HPDE6-E6E7 (cell line): Measurements from ENCODE around the gene MAX.
"Not testable (repeated sequence)": the region's sequence is repeated elsewhere in the genome, so short reads cannot be mapped to it uniquely, and the experiment has no call there.

Source experiments
- DNase-seq: peaks from one replicate; pipeline ENCODE4 v3.0.0; 2011; ENCODE audit warnings: missing footprints; ENCODE audit errors: extremely low spot score

Gene MAX

DNA sequence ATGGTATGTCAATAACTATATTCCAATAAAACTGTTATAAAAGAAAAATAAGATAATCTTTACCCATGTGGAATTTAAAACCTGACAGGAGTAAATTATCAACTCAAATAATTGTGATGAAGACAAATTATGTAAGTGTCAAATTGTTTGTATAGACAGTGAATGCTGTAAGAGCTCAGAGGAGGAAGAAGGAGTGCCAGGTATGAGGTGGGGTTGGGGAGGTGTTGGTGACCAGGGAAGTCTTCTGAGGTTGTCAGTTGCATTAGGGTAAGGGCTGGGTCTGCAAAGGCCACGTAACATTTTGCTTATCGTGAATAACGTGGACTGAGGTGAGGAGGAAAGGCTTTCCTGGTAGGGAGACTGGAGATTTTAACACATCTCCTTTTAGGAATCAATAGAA, 2.5 kb upstream of the MAX start:
- DNase-seq, result no peak

DNA sequence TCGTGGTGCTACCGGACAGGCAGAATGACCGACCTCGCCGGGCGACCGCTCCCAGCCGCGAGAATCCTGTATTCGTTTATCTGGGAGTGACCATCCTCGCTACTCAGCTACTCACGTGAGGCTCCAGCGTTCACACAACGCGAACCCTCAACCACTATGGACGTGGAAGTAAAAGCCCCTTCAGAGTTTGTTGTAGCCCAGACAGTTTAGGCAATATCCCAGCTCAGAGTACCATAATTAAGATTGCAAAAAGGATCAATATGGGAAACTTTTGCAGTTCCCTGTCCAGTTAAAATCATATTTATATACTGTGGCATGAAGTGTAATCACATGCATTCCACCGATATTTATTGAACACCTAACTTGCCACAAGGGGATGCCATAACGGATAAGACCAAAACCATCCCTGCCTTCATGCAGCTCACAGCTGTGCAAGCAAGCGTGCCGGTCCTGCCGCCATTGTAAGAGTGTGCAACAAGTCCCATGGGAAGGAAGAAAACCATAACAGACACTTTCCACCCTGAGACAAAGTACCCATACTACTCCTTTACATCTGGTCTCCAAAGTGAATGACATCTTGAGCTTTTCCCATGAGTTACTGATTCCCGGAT, 938 bp upstream of the MAX start:
- DNase-seq, result peak; percentile 13

DNA sequence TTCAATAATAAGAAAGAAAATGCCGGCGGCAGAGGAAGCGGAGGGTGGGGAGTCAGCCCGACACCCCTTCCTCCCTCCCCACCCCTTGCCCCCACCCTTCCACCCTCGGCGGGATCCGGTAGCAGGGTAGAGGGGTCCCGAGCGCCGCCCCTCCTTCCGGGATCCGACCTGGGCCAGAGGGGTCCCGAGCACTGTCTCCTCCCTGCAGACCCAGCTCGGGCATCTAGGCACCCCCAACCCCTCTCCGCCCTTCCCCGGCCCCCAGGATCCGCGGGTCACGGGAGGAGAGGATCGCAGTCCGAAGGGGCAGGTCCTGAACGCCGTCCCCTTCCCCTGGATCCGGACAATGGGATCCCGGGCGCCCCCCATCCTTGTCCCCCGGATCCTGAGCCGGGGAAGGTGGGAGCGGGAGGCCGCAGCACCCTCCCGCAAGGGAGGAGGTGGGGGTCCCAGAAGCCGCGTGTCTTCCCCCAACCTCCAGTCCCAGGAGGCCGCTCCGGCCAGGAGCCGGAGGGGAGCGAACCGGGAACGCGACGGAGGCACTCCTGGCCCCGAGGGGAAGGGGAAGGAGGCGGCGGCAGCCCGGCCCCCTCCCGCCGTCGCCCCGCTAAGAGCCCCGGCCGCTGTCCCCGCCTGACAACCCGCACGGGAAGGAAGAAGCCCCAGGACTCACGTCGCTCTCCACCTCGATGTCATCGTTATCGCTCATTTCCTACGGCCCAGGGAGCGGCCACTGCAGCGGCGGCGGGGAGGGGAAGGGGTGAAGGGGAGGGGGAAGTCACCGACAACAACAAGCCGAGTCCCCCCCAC, 481 bp downstream of the MAX start:
- DNase-seq, result peak; percentile 9

DNA sequence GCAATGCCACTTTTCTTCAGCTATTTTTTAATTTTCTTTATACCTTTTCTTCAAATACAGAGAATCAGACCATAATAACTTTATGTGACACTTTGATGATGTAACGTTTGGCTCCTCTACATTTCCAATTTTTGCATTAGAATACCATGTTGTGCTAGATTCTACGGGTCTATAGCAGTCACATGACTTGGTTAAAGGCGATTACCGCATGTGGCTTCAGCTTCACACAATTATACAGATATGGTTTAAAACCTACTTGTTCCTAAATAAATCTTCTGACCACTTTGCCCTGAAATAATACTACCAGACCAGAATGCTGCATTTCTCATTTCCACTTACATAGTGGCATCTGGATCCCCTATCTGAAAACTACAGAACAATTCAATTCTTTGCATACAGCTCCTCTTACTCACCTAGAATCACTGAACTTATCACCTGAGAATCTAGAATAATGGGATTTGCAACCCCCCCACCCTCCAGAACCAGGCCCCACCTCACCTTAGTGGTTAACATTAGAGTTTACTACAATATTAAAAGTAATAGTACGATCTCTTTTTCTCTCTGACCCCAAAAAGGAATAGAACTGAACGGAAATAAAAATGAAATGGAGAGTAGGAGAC, 1.3 kb downstream of the MAX start:
- no peak for DNase-seq

DNA sequence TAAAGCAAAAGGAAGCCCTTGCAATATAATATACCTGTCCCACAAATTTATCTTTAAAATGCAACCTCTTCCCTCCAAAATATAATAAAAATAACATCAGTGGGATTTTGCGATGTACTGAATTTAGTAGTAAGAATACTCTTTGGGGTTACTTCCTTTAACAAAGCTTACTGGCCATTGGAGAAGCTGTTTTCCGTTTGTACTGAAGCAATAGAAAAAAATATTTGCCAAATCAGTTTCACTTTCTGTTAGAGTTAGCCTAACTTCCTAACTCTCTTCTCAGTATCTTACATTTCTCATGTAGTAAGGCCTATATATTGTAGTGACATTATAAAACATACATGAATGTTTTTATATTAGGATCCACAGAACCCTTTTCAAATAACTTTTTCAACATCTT, 3.7 kb downstream of the MAX start:
- DNase-seq, result no peak

DNA sequence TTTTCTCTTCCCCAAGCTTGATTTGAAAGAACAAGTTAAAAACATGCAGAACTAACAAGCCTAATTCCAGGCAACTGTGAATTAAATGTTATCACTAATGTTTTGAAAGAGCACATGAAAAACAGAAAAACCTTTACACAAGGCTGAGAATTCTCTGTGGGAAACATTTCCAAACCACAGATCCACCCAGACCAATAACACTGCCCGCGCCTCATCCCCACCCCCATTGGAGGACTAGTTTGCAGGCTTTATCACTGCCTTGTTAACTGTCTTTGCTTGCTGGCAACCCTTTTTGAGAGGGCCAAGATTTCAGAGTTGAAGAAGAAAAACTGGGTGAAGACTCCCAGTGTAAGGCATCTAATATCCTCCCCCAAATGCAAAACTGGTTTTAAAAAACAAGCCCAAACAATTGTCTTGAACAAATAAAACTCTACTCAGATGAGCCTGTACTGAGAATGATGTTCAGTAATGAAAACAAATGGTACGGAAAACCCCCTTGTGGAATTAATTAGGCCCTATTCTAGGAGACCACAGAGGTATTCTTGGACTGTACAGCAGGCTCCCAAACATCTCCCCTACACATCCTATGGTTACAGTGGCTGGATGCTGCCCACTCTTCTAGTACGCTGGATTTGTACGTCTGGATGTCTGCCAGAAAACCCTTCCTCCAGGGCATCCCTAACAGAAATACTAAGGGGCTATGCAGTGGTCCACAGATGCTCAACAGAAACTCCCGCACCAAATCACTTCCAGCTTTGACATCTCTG, 5.8 kb downstream of the MAX start:
- DNase-seq, result no peak

DNA sequence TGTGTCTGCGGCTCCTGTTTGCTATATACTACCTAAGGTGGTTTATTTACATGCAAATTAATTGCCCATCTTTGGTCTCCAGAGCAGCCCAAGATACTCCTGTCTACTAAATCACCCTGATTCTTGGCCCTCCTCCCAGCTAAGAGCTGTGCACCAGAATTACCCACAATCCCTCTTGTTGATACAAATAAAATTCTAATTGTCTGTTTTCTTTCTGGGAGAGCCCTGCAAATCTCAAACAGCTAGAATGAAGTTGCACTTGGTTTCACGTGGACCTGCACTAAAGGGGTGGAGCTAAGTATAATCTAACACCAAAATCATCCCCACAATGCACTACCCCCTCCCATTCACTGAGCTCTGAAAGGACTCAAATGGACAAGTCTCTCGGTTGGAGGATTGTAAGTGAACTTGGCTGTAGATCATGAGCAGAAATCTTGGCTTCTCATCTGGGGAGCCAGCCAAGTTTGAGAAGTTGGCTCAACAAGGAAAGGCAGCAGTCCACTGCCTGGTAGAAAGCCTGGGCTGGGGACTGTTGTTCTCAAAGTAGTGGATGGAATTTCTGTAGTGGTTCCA, 6.6 kb downstream of the MAX start:
- no peak for DNase-seq

DNA sequence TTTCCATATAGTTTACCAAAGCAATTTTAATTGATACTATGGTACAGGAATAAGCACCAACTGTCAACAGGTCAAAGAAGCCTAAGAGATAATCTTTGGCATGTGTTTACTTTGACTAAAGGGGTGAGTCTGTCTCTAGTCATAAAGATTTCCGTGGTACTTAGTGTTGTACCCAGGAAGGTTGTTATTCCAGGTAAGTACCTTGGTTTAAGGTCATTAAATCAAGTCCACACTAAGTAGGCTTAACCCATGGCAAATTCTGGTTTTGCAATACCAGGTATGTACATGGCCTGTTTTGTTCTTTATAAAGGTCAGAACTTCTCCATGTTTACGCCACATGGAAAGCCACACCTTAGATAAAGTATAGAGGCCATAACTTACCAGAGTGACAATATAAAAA, 10.0 kb downstream of the MAX start:
- no peak for DNase-seq

DNA sequence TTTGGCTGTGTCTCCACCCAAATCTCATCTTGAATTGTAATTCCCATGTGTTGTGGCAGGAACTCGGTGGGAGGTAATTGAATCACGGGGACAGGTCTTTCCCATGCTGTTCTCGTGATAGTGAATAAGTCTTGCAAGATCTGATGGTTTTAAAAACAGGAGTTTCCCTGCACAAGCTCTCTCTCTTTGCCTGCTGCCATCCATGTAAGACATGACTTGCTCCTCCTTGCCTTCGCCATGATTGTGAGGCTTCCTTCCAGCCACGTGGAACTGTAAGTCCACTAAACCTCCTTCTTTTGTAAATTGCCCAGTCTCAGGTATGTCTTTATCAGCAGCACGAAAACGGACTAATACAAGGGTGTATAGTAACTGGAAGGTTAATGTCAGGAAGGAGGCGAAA, 14.5 kb downstream of the MAX start:
- not testable (repeated sequence) for DNase-seq

DNA sequence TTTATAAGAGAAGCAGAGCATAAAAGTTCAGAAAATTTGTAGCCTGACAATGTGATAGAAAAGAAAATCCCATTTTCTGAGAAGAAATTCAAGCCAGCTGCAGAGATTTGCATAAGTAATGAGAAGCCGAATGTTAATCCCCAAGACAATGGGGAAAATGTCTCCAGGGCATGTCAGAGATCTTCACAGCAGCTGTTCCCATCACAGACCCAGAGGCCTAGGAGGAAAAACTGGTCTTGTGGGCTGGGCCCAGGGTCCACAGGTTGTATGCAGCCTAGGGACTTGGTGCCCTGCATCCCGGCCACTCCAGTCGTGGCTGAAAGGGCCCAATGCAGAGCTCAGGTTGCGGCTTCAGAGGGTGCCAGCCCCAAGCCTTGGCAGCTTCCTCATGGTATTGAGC, 15.6 kb downstream of the MAX start:
- not testable (repeated sequence) for DNase-seq

DNA sequence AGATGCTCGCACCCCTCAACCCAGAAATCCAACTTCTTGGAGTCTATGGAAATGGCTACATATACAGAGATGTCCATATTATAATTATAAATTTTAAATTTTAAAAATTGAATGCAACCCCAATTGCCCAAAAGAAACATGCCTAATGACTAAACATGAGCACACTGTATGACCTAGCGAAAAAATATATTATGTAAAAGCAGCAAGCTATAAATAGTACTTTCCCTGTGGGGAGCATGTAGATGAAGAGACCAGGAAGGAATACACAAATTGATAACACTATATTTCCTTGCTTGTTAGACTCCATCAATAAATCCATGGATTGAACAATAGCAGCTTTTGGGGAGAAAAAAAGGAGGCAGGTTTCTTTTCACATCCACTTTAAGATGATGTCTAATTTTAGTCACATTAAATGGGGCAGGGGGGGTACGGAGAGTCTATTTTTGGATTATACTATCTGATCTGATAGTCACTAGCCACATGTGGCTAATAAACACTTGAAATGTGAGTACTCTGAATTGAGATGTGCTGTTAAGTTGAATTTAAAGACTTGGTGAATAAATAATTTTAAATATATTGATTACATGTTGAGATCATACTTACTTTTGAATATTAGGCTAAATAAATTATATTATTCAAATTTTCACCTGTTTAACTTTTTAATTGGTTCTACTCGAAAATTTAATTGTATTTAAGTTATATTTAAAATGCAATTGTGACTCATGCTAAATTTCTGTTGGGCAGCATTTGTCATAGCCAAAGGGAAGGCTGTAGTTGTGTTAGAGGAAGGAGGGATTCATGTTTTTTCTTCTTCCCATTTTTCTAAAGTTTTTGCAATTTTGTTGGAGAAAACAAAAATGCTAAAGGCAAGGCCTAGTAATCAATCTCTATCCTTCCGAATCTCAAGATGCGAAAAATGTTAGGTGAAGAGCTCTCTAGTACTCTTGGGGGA, 17.5 kb downstream of the MAX start:
- DNase-seq, result no peak

DNA sequence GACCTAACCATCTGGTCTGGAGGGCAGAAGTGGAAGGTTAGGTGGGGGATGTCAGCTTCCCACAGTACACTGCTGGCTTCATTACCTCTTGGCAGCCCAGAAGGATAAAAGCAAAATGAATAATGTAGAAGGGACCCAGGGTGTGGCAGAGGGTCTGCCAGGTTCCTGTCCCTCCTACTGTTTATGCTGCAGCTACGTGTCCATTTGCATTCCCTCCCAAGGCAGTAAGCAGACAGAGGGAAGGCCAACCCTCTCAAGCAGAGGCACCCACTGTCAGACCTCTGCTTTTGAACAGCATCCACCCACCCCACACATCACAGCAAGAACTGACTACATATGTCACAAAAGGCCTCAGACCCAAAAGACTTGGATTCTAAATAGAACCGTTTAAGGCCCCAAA, 19.4 kb downstream of the MAX start:
- DNase-seq, result no peak

DNA sequence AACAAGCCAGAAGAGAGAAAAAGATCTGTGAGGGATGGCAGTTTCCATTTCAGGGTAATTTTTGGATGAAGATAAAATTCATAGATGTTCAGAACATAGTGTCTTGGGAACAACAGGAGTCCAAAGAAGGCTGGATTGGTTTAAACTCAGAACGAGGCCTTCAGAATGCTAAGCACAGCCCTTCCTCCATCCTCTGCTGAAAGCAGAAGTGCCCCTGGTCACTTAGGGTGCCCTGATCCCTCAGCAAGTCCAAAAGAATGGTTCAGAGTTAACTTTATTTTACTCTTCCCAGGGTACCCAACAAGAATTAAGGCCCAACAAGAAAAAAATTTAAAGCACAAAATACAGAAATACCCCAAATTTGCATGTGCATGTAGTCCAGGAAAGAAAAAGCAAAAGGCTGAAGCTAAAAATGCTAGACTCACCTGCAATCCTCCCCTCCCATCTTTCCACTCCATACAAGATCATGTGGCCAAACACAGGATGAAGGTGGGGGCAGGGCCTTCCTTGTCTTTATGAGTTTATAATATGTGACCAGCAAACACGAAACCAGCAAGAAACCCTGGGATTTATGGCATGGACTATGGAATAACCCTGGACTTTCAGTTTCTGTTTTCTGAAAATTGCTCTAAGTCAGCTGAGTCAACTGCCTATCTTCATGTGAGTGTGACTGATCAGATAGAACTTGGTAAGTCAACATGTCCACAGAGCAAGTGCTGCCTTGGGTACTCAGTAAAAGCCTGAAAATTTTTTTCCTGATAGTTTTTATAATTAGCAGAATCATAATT, 21.2 kb downstream of the MAX start:
- DNase-seq, result no peak

DNA sequence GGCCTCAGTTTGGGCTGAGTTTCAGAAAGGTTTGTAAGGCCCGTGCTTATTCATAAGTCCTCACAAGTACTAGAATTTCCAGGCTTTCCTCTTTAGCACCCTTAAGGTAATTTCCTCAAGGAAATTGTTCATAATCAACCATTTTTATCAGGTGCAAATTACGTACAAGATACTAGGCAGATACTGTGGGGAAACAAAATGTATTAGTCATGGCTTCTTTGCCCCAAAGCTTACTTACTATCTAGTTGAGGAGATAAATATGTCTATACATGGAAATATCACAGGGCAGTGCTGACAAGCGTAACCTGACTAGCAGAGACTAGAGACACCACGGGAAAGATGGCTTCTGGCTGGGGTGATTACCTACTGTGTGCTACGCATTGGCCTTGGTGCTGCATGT, 22.5 kb downstream of the MAX start:
- DNase-seq, result no peak

DNA sequence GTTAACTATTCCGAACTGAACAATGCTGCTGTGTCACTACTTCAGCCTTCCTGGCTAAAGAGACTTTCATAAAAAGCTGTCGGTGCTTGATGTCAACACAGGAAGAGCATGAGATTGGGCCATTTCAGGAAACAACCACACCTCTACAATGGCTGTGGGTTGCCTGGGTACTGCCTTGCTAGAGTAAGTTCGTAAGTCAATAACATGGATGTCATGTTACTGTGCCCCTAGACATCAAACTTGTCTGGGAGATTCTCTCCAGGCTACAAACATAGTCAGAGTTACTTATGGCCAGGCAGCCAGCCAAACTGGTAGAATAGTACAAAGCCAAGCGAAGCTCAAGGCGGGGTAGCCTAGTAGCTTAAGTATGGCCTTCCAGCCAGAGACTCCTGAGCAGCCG, 23.1 kb downstream of the MAX start:
- no peak for DNase-seq

DNA sequence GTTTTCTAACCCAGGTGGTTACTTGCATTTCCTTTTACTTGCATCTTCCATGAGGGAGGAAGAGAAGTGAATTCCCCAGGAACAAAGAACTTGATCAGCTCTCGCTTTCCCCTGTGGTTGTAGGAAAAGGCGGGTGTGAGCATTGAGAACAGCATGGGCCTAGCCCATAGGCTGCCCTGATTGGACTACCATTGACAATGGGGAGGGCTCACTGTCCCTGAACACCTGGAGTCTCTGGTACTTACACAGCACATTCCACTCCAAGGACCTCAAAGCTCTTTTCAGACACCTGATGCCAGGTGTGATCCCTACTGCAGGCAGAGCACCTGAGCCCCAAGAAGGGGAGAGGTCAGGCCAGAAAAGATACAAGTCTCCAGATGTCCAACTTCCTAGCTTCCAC, 25.0 kb downstream of the MAX start:
- no peak for DNase-seq

DNA sequence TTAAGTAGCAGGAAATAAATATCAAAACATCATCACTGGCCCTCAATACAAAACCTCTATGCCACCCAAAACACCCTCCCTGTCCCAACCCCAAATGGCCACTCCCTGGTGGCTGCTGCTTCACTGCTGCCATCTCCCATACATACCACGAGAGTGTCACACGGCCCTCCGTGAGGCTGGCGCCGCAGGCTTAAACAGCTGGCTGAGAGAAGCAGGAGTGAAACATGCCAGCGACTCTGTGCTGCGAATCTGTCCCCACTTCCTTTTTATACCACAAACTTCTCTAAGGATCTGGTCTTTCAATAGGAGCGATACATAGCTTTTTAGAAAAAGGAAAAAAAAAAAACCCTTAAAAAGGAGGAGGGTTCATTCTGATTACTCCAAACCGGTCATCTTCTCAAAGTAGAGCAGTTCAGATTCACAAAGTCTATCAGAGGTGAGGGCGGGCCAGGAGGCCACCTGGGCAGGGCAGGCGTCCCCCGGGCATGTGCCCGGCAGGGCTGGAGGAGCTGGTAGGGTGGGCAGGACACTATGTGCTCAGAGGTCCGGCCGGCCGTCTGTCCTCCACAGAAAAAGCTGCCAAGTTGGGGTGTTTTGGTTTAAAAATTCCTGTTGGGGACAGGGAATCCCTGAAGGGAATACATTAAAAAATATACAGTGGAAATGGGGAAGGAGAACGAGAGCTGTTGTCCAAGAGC, 26.5 kb downstream of the MAX start:
- no peak for DNase-seq

DNA sequence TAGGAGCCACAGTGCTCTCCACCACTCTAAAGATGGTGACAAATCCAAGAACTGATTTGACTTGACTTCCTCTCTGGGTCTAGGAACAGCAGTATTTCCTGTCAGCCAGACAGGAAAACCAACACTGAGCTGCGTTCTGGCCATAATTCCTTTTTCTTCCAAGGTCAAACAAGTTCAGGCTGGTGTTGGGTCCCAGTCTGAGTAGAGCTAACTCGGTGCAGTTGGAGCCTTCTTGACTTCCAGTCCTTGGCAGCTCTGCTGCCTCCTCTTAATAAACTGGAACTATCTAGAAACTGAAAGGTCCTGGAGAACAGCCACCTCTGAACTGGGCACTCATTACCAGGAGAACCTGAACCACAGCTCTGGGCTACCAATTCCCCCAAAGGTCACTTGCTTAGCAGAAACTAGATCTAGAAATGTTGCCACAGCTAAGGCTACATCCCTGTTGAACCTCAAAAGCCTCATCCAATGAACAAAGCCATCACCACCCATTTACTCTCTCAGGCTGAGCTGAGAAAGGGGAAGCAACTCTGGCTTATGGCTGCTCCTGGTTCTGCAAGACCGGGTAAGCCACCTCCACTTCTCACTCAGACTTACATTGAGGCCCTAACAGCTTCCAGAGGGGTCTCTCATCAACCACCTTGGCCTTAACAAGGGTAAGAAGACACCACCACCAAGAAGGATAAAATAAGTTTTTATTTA, 27.7 kb downstream of the MAX start:
- no peak for DNase-seq
